GM10266 (cell line): Measurements from ENCODE around the gene CCDC188.

ENCODE experiments used
- DNase-seq: peaks from one replicate; pipeline ENCODE4 v3.0.0; 2012; ENCODE audit errors: extremely low spot score
- CTCF ChIP-seq: IDR thresholded peaks from 2 replicates; pipeline ENCODE4 v1.5.1; 2012; ENCODE audit warnings: mild to moderate bottlenecking, low read depth; ENCODE audit not compliant: control insufficient read depth, insufficient read depth; ENCODE audit errors: missing control alignments

The CCDC188 gene

GRCh38 chr22:20130731-20131596, 19.9 kb downstream of the CCDC188 start:
- peak; percentile 93 for DNase-seq
- TF ChIP-seq CTCF = no peak

GRCh38 chr22:20130319-20130718, 20.5 kb downstream of the CCDC188 start:
- no peak for DNase-seq

GRCh38 chr22:20129747-20130014, 21.2 kb downstream of the CCDC188 start:
- no peak for TF ChIP-seq CTCF
- no peak for DNase-seq

More at GRCh38 chr22:20130319-20130718, 20.5 kb downstream of the CCDC188 start:
- TF ChIP-seq CTCF = no peak

GRCh38 chr22:20128902-20129746, 21.7 kb downstream of the CCDC188 start:
- DNase-seq = peak; percentile 64
- TF ChIP-seq CTCF = peak; percentile 54

- DNase-seq = no peak
- TF ChIP-seq CTCF = no peak
Measured at GRCh38 chr22:20128619-20128901, 22.3 kb downstream of the CCDC188 start.

- TF ChIP-seq CTCF = no peak
Measured at GRCh38 chr22:20127869-20128618, 22.8 kb downstream of the CCDC188 start.

More at GRCh38 chr22:20127869-20128618, 22.8 kb downstream of the CCDC188 start:
- no peak for DNase-seq
